ENCODE data around the gene RELL2.
"Not testable (repeated sequence)": the region's sequence is repeated elsewhere in the genome, so short reads cannot be mapped to it uniquely, and the experiment has no call there.

RELL2 gene, protein sequence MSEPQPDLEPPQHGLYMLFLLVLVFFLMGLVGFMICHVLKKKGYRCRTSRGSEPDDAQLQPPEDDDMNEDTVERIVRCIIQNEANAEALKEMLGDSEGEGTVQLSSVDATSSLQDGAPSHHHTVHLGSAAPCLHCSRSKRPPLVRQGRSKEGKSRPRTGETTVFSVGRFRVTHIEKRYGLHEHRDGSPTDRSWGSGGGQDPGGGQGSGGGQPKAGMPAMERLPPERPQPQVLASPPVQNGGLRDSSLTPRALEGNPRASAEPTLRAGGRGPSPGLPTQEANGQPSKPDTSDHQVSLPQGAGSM

DNA sequence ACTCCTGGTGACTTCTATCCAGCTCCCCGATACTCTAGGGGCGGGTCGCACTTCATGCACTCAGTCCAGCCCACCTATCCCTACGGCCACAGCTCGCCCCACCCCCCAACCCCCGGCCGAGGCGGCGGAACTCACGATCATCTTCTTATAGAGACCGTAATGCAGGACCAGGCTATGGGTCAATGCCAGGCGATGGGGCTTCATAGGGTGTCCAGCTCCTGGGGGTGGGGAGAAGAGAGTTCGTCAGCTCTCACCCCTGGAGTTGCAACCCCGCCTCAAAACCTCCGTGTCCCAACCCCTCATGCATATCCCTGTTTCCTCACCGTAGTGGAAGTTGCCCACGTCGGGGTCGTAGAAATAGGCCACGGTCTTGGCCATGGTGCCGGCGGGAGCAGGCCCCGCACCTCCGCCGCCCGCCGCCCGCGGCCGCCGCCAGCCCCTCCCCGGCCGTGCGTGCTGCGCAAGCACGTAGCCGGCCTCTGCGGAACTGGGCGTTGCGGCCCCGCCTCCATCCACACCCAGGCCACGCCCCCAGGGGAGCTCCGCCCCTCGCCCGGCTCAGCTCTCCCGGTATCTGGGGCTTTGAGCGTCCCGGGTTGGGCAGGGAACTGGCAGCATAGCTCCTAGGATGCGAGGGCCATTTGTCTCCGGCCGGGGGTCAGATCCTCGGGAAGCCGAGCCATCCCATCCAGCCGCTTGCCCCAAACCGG, at the start of gene RELL2, which contains the start of gene HDAC3:
RELL2 (plus strand) TSS at position 585 of the 710 bp plus-strand sequence. CDS start 1,229 bp downstream, outside the sequence.
HDAC3 (minus strand) TSS at position 437 of the 710 bp plus-strand sequence; CDS start at position 378, 59 bp downstream.
- peak; percentile 97 for DNase-seq (ENCODE audit: low spot score)

- no peak for DNase-seq (ENCODE audit: low spot score)
Measured at GRCh38 chr5:141590127-141590526, 46.7 kb upstream of the RELL2 start.

DNA sequence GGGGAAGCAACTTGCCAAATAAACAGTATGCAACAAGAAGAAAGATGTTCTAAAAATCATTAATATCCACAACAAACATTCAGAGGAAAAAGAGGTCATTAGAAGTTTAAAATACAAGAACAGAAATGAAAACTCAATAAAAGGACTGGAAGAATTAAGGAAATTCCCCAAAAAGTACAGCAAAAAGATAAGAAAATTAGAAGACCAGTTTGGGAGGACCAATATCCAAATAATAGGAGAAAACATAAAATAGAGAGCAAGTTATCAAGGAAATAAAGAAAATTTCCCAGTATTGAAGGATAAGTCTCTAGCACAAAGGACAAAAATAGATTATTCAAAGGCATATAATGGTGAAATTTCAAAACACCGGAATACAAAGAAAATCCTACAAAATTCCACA, 39.9 kb upstream of the RELL2 start:
- DNase-seq (ENCODE audit: low spot score): no peak

DNA sequence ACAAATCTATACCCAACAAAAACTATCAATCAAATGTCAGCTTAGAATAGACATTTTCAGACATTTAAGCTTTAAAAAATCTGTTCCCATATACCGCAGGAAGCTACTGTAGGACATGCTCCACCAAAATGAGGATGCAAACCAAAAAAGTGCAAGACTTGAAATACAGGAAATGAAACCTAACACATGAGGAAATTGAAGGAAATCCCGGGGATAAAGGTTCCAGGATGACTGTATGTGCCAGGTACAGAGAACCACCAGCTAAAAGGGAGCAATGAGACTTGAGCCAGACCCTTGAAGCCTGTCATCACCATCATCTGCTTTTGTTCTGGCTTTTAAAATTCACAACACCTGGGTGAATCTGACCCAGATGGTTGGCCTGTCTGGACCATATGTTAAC, 39.4 kb upstream of the RELL2 start:
- no peak for DNase-seq (ENCODE audit: low spot score)

- DNase-seq (ENCODE audit: low spot score): no peak
Measured at GRCh38 chr5:141597814-141598213, 39.0 kb upstream of the RELL2 start.

DNA sequence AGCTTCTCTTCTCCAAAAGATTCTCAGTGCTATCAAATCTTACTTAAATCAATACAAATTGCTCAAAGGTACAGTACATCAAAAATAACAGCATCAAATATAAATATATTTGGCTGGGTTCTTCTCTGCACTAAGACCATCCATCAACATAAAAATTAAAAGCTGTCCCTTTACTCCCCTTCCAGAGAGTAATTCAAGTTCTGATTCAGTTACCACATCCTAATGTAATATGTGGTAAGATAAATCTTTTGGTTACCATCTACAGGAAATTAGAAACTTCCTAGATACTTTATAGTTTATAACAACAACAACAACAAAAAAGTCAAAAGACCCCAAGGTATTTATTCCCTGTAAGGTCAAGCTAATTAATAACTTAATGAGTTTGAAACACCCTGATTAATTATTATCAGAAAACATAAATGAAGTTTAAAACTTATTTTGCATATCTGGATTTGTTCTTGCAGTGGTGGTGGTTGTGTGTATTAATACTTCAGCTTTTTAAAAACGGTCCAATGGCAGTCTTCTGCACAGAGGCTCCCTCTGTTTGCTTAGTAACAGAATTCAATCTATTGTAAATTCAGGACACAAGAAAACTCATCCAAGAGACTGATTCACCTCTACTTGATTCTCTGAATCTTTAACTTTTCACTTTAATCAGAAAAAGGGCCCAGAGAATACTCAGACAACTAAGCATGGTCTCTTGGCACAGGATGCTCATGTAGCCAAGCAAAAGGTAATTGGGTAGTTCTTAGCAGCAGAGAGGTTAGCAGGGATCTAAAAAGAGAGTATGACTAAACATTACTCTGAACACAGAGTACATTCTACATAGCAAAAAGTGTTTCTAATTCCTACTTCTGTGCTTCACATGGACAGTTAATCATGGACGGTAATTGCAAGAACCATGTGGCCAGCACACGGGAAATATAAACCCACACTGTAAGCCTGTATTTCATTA, 38.1 kb upstream of the RELL2 start:
- DNase-seq (ENCODE audit: low spot score): no peak

GRCh38 chr5:141602606-141603005, 34.2 kb upstream of the RELL2 start:
- no peak for DNase-seq (ENCODE audit: low spot score)

DNA sequence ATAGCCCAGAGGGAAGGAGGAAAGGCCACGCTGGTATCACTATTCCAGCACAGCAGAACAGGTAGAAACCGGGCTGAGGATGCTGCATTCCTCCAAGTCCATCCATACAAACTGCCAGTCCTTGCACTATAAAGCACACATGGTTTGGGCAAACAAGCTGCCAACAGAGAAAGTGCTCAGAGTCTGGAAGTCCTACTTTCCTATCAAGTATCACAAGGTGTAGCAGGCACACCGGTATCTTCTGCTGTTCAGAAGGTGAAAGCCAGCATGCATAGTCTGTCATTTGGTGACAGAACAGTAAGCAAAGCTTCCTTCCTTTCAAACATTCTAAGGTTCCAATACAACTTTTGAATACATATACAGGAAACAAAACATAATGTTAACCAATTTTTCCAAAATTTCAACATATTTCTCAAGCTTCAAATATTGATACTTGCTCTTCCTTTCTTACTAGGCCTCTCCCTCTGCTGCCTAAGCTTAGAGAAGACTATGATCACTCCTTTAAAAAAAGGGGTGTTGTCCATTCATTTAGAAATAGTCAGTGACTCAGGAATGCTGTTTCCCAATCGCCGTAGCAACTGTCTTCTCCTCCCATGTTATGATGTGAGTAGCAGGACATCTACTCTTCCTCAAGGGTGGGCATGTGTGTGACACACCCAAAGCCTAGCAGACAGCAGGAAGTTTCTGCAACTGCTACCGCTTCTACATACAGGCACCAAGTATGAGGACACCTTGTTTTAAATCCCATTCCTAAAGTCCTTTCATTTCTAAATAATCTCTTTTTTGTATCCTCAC, 32.7 kb upstream of the RELL2 start:
- DNase-seq (ENCODE audit: low spot score): no peak

DNA sequence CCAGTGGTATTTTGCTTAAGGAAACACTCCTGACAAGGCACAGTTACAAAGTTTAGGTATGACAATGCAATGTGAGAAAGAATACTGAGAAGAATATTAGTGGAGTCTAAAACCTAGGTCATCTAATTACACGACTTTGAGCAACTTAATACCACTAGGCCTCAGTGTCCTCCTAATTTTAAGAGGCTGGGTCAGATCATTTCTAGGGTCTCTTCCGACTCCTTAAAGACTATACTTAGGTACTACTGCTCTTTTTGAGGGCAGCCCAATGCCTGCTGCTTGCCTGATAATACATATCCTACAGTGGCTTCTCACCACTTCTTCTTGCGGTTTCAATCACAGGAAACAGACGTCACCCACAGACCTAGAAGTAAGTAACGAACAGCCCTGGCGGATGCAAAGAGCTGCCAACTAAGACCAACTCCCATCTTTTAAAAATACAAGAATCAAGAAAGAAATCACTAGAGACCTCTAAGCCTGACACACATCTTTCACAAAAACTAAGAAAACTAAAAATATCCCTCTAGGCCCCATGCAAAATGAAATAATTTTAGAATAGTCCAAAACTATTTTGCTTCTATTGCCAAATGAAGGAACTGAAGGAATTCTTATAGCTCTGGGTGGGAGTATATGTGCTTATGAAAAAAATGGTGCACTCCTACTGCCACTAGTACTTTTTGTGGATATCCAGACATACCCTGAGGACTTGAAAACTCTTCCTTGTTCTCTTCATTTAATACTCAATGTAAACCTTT, 31.1 kb upstream of the RELL2 start:
- no peak for DNase-seq (ENCODE audit: low spot score)

GRCh38 chr5:141608046-141608445, 28.8 kb upstream of the RELL2 start:
- no peak for DNase-seq (ENCODE audit: low spot score)

DNA sequence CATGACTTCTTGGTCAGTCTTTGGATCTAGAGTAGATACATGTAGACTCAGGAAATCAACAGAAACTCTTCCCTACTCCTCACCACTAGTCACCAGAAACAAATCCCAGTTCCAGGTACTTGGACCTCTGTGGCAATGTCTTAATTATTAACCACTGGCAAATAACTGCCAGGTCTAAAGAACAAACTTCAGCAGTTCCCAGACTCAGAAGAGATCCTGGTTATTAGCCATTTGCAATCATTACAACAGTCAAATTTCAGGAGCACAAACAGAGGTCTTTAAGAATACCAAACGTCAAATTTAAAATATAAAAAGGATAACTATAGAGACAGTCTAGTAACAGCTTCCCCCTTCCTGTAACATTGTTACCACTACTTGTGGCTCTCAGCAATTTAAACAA, 28.2 kb upstream of the RELL2 start:
- no peak for DNase-seq (ENCODE audit: low spot score)

DNA sequence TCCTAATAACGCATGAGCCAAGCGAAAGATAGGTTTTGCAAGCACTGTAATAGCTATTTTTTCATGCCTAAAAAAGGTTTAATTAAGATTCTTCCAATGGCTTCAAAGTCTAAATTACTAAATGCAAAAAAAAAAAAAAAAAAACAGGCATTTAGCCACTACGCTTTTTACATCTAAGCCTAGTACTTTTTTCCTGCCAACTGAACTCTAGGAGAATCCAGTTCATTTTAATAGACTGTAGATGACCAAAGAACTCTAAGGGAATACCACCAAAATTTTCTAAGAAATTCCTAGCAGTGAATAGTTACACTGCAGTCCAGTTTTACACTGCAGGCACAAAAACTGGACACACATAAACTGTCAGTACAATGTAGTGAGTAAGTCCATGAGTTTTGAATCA, 27.8 kb upstream of the RELL2 start:
- DNase-seq (ENCODE audit: low spot score): no peak

DNA sequence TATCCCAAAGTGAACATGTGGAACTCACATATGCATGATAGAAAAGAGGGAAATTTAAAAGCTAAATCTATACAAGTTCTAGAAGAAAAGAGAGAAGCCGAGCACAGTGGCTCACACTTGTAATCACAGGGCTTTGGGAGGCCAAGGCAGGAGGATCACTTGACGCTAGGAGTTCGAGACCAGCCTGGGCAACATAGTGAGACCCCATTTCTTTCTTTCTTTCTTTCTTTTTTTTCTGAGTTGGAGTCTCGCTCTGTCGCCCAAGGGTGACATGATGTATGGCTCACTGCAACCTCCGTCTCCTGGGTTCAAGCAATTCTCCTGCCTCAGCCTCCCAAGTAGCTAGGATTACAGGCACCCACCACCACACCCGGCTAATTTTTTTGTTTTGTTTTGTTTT, 26.9 kb upstream of the RELL2 start:
- DNase-seq (ENCODE audit: low spot score): not testable (repeated sequence)

- no peak for DNase-seq (ENCODE audit: low spot score)
Measured at GRCh38 chr5:141611289-141611688, 25.5 kb upstream of the RELL2 start.

GRCh38 chr5:141613344-141613743, 23.5 kb upstream of the RELL2 start:
- no peak for DNase-seq (ENCODE audit: low spot score)

DNA sequence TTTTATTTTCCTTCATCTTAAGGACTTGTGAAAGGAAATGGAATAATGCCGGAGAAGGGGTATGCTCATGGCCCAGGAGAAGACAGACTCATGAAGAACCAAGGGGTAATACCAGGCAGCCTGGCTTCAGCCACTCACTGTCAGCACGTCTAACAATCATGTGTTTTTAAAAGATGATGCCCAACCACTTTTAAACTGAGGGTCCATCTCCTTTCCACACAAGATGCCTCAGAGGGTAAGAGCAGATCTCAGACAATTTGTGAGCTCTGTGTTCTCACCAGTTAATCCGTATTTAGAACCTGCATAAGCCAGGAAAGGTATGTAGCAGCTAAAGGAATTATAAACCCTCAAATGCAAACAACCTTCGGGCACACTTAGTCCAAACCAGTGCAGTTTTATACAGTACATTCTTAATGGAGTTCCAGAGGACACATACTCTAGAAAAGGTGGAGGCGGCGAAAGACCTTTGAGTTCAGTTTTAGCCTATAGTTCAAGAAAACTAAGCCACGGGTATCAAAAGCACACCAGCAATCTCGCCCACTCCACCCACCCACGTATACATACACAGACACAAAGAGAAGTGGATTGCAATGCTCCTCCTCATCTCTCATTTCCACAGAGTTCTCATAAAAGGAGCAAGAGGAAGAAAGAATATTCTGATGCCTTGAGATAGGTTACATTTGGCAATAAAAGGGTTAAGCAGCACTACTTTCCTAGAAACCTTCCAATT, 20.6 kb upstream of the RELL2 start:
- DNase-seq (ENCODE audit: low spot score): no peak

DNA sequence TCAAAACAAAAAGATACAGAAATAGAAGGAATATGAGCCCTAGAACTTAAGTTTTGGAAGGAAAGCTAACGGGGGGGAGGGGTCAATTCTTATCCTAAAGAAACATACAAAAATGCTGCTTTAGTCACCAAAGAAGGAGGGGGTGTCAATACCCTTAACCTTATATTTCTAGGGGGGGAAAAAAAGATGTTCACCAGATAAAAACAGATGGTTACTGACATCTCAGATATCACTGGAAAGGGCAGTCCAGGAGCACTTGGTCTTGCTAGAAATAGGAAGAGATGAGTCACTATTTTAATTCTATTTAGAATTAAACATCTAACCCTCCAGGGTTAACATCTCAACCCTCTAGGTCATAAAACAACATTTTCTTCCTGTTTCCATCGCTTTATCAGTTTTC, 19.7 kb upstream of the RELL2 start:
- no peak for DNase-seq (ENCODE audit: low spot score)

- DNase-seq (ENCODE audit: low spot score): no peak
Measured at GRCh38 chr5:141617682-141618029, 19.1 kb upstream of the RELL2 start.

DNA sequence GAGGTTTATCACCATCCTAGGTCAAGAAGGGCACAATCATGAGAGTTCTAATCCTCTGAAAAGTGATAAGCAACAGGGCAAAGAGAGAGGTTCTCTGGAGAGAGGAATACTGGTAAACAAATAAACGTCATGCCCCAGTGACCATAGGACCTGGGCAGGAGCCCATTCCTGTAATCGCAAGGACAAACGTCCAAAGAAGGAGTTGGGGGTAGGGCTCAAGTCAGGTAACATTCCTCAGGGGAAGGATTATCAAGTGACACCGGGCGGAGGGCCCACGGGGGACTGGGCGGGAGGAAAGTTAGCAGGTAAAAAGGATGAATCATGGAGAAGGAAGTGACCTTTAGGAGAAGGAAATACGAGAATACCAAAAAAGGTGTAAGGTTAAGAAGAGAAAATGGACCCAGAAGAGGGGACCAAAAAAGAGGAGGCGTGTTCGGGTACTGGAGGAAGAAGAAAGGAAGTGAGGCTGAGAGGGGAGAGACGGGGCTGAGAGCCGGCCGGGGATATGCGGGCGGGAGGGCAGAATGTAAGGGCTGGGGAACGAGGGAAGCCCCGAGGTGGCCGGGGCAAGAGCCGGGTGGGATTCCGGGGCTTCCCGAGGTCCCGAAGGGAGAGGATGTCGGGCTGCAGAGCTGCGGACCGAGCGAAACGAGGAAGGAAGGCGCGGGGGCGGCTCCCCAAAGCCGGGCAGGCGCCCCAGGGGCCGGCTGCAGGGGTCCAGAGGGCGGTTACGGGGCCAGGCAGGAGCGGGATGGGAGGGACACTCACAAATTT, 18.6 kb upstream of the RELL2 start:
- peak; percentile 65 for DNase-seq (ENCODE audit: low spot score)

Data from ecto neural progenitor cell (in vitro differentiated cells).